Right lobe of liver (tissue), 4 donors: Measurements from ENCODE around the gene TASOR2.

ENCODE experiments used
- POLR2A ChIP-seq: fragments of 450-650 bp; IDR thresholded peaks from one replicate; pipeline ENCODE4 v1.6.1; 2017; ENCODE audit warnings: antibody characterized with exemption, mild to moderate bottlenecking
- TF ChIP-seq, protein P1 (sequence below), 4 donors: fragments of 200-600 bp in 3 of 4; fragments of 450-650 bp in 1 of 4; IDR thresholded peaks; one replicate each; pipeline versions ENCODE4 v1.5.1 to v1.8.0; 2016 to 2022; ENCODE audit warnings: antibody characterized with exemption in 4 of 4, mild to moderate bottlenecking in 2 of 4
- donor health status: DM: no; HTN: no; CAD: no.
- donor health status: DM: no; HTN: no; CAD: no.
- donor health status: DM: no; HTN: yes; CAD: no.

GRCh38 chr10:5694573-5694972 is 9.9 kb downstream of the TASOR2 start:
- TF ChIP-seq, protein P1, sequence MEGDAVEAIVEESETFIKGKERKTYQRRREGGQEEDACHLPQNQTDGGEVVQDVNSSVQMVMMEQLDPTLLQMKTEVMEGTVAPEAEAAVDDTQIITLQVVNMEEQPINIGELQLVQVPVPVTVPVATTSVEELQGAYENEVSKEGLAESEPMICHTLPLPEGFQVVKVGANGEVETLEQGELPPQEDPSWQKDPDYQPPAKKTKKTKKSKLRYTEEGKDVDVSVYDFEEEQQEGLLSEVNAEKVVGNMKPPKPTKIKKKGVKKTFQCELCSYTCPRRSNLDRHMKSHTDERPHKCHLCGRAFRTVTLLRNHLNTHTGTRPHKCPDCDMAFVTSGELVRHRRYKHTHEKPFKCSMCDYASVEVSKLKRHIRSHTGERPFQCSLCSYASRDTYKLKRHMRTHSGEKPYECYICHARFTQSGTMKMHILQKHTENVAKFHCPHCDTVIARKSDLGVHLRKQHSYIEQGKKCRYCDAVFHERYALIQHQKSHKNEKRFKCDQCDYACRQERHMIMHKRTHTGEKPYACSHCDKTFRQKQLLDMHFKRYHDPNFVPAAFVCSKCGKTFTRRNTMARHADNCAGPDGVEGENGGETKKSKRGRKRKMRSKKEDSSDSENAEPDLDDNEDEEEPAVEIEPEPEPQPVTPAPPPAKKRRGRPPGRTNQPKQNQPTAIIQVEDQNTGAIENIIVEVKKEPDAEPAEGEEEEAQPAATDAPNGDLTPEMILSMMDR (IDR thresholded peaks at IDR 0.05) = no peak
- TF ChIP-seq POLR2A = no peak
